Heart left ventricle (tissue), 16 donors: ENCODE measurements around the gene PTCRA. TPM values are rescaled to one million over a fixed set of nuclear protein-coding genes. Genes with fewer than 3 reads are reported as not detected.

Experiments used
- ATAC-seq, 4 donors: fragments of 200-7000 bp; cut with Tn5 transposase; one replicate each; pipeline ENCODE4 v1.9.1; 2020 to 2022; ENCODE audit warnings: moderate library complexity in 4 of 4, mild to moderate bottlenecking in 3 of 4, moderate number of reproducible peaks in 1 of 4
- DNase-seq, 5 donors: peaks; one replicate each; pipeline ENCODE4 v3.0.0-alpha.2; 2020
- H3K27ac ChIP-seq, 12 donors: fragments of 200-600 bp; sonication (generic) in 4 of 12; one replicate each; pipeline versions ENCODE4 v1.5.0 to v1.8.0; 2016 to 2022; ENCODE audit warnings: mild to moderate bottlenecking in 2 of 12
- H3K27me3 ChIP-seq, 9 donors: fragments of 200-600 bp; sonication (generic) in 2 of 9; one replicate each; pipeline versions ENCODE4 v1.5.1 to v1.8.0; 2016 to 2022; ENCODE audit warnings: mild to moderate bottlenecking in 3 of 9
- H3K36me3 ChIP-seq, 9 donors: fragments of 200-600 bp; sonication (generic) in 2 of 9; one replicate each; pipeline versions ENCODE4 v1.5.0 to v1.8.0; 2018 to 2022; ENCODE audit warnings: mild to moderate bottlenecking in 2 of 9
- H3K4me1 ChIP-seq, 12 donors: fragments of 200-600 bp; sonication (generic) in 4 of 12; one replicate each; pipeline versions ENCODE4 v1.5.0 to v1.8.0; 2016 to 2022; ENCODE audit warnings: mild to moderate bottlenecking in 3 of 12
- H3K4me3 ChIP-seq, 12 donors: fragments of 200-600 bp; sonication (generic) in 4 of 12; one replicate each; pipeline versions ENCODE4 v1.5.0 to v1.8.0; 2017 to 2022; ENCODE audit warnings: mild to moderate bottlenecking in 9 of 12, moderate library complexity in 4 of 12
- H3K9me3 ChIP-seq, 12 donors: fragments of 200-600 bp; sonication (generic) in 4 of 12; one replicate each; pipeline versions ENCODE4 v1.5.0 to v1.8.0; 2016 to 2022; ENCODE audit warnings: mild to moderate bottlenecking in 1 of 12
- POLR2A ChIP-seq, 2 donors: fragments of 450-650 bp; IDR thresholded peaks; one replicate each; pipeline ENCODE4 v1.6.1; 2017; ENCODE audit warnings: antibody characterized with exemption in 2 of 2, mild to moderate bottlenecking in 2 of 2, moderate library complexity in 2 of 2
- WGBS, 4 donors: extraction: QIAGEN DNeasy Blood & Tissue Kit in 2 of 4; methylation state at CpG; one replicate each; pipeline versions ENCODE4 v1.1.5 to v1.1.7; 2013 to 2018; 5-methylcytosine and 5-hydroxymethylcytosine counted together
- intact Hi-C, 10 donors: fragments of 100-400 bp; cut with DNase I; formaldehyde crosslinking; loops; one replicate each; pipeline versions ENCODE4 v1.11.1 to v1.14.2; 2022
- polyA plus RNA-seq, 2 donors: library from polyadenylated mRNA; stranded (reverse); fragments of 200-250 nt; gene quantifications; one replicate each; pipeline ENCODE4 v1.2.3, GENCODE V29; 2013
- total RNA-seq, 9 donors: library from RNA; depleted of rRNA in 2 of 9; stranded (reverse); fragments of >200 nt in 2 of 9; fragmentation: NEBNext Ultra II Directional in 3 of 9; extraction: Animal tissue kit (Norgen Biotek cat#: 25700) in 3 of 9; gene quantifications; one replicate each; pipeline versions ENCODE4 v1.1.0 to v1.2.4, GENCODE V29; 2016 to 2023
- TF ChIP-seq, protein P1 (sequence below), 12 donors: fragments of 200-600 bp; sonication (generic) in 4 of 12; IDR thresholded peaks; one replicate each; pipeline versions ENCODE4 v1.5.0 to v1.8.0; 2018 to 2022; ENCODE audit warnings: antibody characterized with exemption in 12 of 12, mild to moderate bottlenecking in 5 of 12
- donor health status: ischemic (EF 13 %, LVEDD 7.1; RV severe dilation, severe dysfunction).
- donor health status: healthy with polysubstance abuse.
- donor health status: DM: no; HTN: yes; CAD: no.
- donor health status: DM: no; HTN: no; CAD: no.
- donor health status: ischemic (EF 25% LVEDD 6.9; RV normal size, moderate dysfunction).
- donor health status: ischemic (EF 25% LVEDD 5.7; RV mildly dilated, moderate dysfunction).
- donor health status: healthy.
- donor health status: DM: yes; HTN: yes; CAD: no.
- donor health status: ischemic (EF 35%, LVEDD 5.7; RV mildly dilated, moderate dysfunction).
- donor health status: nonischemic (EF 11% LVEDD 7.7; RV severe dilation, severe dysfunction).
- donor health status: DM: yes; HTN: yes; CAD: no.
- donor health status: PGD.
- donor health status: ischemic (EF 29% LVEDD 5.4; RV normal size, mild dysfunction).
- donor health status: nonischemic (EF 23%, LVEDD 6.1; RV moderate dilation, normal function).

PTCRA gene
- total and polyA plus RNA-seq, 11 donors = 1.7 TPM; not detected in 10

DNA sequence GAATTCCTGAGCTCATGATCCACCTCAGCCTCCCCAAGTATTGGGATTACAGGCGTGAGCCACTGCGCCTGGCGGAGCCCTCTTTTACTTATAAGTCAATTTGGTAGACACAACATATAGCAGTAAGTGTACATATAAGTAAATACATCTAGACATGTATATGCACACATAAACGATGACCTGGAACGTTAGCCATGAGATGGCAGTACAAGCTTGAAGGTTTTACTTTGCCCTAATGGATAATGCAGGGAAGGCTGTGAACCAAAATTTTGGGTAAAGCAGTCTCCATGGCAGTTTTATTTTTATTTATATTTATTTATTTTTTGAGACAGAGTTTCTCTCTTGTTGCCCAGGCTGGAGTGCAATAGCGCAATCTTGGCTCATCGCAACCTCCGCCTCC is 42.3 kb downstream of the PTCRA start:
- WGBS, 4 donors = 85 to 91% (median 87%) methylated on average over 8 of the region's 8 CpGs
- DNase-seq (no peak), ATAC-seq (no peak)
- Histone ChIP-seq H3K27me3 (peaks cover 0 to 6% (median 0%) of the 10 kb centered on the region in 9 donors), H3K27ac (no peak overlapping the region), H3K36me3 (peaks cover 0 to 11% (median under 1%) of the 10 kb centered on the region in 9 donors), H3K4me3 (no peak overlapping the region), H3K9me3 (no peaks in the 10 kb centered on the region), H3K4me1 (peaks cover 4 to 18% (median 13%) of the 10 kb centered on the region in 12 donors)
- intact Hi-C loops = no loop called here
- TF ChIP-seq, protein P1, sequence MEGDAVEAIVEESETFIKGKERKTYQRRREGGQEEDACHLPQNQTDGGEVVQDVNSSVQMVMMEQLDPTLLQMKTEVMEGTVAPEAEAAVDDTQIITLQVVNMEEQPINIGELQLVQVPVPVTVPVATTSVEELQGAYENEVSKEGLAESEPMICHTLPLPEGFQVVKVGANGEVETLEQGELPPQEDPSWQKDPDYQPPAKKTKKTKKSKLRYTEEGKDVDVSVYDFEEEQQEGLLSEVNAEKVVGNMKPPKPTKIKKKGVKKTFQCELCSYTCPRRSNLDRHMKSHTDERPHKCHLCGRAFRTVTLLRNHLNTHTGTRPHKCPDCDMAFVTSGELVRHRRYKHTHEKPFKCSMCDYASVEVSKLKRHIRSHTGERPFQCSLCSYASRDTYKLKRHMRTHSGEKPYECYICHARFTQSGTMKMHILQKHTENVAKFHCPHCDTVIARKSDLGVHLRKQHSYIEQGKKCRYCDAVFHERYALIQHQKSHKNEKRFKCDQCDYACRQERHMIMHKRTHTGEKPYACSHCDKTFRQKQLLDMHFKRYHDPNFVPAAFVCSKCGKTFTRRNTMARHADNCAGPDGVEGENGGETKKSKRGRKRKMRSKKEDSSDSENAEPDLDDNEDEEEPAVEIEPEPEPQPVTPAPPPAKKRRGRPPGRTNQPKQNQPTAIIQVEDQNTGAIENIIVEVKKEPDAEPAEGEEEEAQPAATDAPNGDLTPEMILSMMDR (IDR thresholded peaks at IDR 0.05) = no peak
- no peak for TF ChIP-seq POLR2A (IDR thresholded peaks at IDR 0.05)

DNA sequence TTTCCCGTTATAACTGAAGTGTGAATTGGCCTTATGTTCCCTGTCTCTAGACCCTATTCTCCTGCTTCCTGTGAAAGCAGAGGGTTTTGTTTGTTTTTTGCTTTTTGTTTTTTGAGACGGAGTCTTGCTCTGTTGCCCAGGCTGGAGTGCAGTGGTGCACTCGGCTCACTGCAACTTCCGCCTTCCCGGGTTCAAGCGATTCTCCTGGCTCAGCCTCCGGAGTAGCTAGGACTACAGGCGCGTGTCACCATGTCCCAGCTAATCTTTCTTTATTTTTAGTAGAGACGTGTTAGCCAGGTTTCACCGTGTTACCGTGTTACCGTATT is 44.0 kb downstream of the PTCRA start:
- TF ChIP-seq POLR2A (IDR thresholded peaks at IDR 0.05) = no peak
- TF ChIP-seq, protein P1 (IDR thresholded peaks at IDR 0.05) = no peak
- Histone ChIP-seq H3K36me3 (peaks cover 0 to 25% (median 15%) of the 10 kb centered on the region in 9 donors), H3K9me3 (no peaks in the 10 kb centered on the region), H3K4me3 (peak overlapping the region; percentile 23 to 63 (median 51)), H3K27ac (peak overlapping the region in 2 of 12 donors; percentile 47 to 75), H3K4me1 (peaks cover 4 to 18% (median 13%) of the 10 kb centered on the region in 12 donors), H3K27me3 (peaks cover 0 to 6% (median 0%) of the 10 kb centered on the region in 9 donors)
- peak in 3 of 4 donors; percentile 41 to 63 (median 42) for ATAC-seq
- intact Hi-C loops = no loop called here
- WGBS, 4 donors = 20 to 28% (median 23%) methylated on average over 13 of the region's 13 CpGs
- DNase-seq = no peak

DNA sequence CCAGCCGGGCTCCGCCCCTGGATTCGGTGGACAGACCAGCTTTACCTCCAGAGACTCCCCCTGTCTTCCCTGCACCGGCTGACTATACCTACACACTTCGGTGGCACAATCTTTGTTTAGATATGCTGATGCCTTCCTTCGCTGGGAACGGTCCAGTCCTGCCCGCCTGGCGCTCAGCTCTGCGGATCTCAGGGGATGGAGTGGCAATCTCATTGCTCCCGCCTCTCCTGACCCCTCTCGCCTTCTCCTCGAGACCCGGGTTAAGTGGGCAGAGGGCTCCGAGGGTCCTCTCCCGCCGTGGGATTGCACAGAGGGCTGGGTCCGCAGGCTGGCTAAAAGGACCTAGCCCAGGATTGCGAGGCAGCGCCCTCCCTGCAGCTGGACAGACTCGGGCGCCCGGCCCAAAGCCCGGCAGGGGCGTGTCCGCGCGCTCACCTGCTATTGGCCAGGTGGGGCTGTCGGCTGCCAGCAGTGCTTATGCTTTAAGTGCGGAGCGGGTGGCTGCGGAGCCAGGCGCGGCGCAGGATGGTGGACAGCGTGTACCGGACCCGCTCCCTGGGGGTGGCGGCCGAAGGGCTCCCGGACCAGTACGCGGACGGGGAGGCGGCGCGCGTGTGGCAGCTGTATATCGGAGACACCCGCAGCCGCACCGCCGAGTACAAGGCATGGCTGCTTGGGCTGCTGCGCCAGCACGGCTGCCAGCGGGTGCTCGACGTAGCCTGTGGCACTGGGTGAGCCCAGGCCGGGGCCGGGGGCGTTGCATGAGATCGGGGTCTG is 44.6 kb downstream of the PTCRA start, which contains the start of gene GNMT:
Gene GNMT (plus strand): TSS at position 512 of the 777 bp plus-strand sequence. CDS start 14 bp downstream, at position 526.
- H3K27ac ChIP-seq = peak within 1 kb of the TSS in 4 of 12 donors; percentile 19 to 75 (median 35)
- intact Hi-C loops = no loop called here
- peak; percentile 50 to 90 (median 80) for ATAC-seq
- 2 to 5% (median 3%) methylated on average over 21 to 62 of the region's 62 CpGs for WGBS, 4 donors
- peaks cover 4 to 18% (median 13%) of the 10 kb centered on the region in 12 donors for H3K4me1 ChIP-seq
- peaks cover 0 to 6% (median 0%) of the 10 kb centered on the region in 9 donors for H3K27me3 ChIP-seq
- H3K36me3 ChIP-seq = peaks cover 0 to 30% (median 21%) of the 10 kb centered on the region in 9 donors
- peak within 1 kb of the TSS; percentile 23 to 63 (median 51) for H3K4me3 ChIP-seq
- H3K9me3 ChIP-seq = no peaks in the 10 kb centered on the region
- TF ChIP-seq, protein P1 (IDR thresholded peaks at IDR 0.05) = no peak
- TF ChIP-seq POLR2A (IDR thresholded peaks at IDR 0.05) = peak in 1 of 2 donors; percentile 18
- peak; percentile 35 to 79 (median 71) for DNase-seq

DNA sequence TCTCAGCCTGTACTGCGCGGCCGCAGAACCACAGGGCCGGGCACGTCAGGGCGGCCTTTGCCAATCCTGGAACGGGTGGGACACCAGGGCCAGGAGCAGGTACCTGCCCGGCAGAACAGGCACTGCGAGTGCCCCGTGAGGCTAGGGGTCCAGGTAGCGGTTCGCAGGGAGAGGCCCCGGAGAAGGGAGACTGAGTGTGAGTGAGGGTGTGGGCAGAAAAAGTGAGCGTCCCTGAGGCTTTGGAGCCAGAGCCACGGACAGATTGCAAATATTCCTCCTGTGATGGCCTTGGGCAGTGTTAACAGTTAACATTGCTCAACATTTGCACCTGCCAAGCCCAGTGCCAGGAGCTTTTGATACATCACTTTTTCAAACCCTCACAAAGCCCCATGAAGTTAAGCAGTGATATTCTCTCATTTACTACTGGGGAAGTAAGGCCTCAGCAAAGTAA is 45.2 kb downstream of the PTCRA start:
- Histone ChIP-seq H3K27ac (peak overlapping the region in 4 of 12 donors; percentile 19 to 75 (median 35)), H3K36me3 (peaks cover 0 to 36% (median 27%) of the 10 kb centered on the region in 9 donors), H3K4me3 (peak overlapping the region; percentile 23 to 63 (median 51)), H3K4me1 (peaks cover 4 to 18% (median 13%) of the 10 kb centered on the region in 12 donors), H3K9me3 (no peaks in the 10 kb centered on the region), H3K27me3 (peaks cover 0 to 6% (median 0%) of the 10 kb centered on the region in 9 donors)
- intact Hi-C loops = no loop called here
- ATAC-seq (peak in 1 of 4 donors; percentile 13), DNase-seq (no peak)
- TF ChIP-seq POLR2A (IDR thresholded peaks at IDR 0.05) = no peak
- TF ChIP-seq, protein P1 (IDR thresholded peaks at IDR 0.05) = no peak
- WGBS, 4 donors = 26 to 37% (median 30%) methylated on average over 3 to 15 of the region's 15 CpGs
